Cortex of kidney (tissue), 1 donor: ENCODE data around the gene CAPN15.

Source experiments
- DNase-seq: peaks from one replicate; lab custom pipeline; 2025; lab: John Stamatoyannopoulos, UW

Gene CAPN15

GRCh38 chr16:526181-527014 is 1.1 kb upstream of the CAPN15 start:
- DNase-seq: no peak

GRCh38 chr16:528111-529011 is 849 bp downstream of the CAPN15 start:
- DNase-seq: no peak

- no peak for DNase-seq
These were observed 1.6 kb downstream of the CAPN15 start for GRCh38 chr16:529012-529575.

GRCh38 chr16:530111-530817 is 2.8 kb downstream of the CAPN15 start:
- no peak for DNase-seq

DNA sequence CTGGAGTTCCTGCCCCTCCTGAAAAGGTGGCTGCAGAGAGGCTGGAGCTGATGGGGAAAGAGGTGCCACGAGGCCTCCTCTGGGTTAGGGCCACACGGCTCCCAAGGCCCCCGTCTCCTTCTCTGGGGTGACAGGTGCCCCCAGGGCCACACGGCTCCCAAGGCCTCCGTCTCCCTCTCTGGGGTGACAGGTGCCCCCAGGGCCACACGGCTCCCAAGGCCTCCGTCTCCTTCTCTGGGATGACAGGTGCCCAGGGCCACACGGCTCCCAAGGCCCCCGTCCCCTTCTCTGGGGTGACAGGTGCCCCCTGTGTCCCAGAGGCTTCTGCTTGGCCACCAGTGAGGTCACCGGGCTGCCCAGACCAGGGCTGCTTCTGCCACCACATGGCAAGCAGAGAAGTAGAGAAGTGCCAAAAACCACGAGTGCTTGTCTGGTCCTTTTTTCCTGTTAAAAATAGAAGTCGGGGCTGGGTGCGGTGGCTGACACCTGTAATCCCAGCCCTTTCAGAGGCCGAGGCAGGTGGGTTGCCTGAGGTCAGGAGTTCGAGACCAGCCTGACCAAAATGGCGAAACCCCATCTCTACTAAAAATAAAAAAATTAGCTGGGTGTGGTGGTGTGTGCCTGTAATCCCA is 4.1 kb downstream of the CAPN15 start:
- DNase-seq: no peak

DNA sequence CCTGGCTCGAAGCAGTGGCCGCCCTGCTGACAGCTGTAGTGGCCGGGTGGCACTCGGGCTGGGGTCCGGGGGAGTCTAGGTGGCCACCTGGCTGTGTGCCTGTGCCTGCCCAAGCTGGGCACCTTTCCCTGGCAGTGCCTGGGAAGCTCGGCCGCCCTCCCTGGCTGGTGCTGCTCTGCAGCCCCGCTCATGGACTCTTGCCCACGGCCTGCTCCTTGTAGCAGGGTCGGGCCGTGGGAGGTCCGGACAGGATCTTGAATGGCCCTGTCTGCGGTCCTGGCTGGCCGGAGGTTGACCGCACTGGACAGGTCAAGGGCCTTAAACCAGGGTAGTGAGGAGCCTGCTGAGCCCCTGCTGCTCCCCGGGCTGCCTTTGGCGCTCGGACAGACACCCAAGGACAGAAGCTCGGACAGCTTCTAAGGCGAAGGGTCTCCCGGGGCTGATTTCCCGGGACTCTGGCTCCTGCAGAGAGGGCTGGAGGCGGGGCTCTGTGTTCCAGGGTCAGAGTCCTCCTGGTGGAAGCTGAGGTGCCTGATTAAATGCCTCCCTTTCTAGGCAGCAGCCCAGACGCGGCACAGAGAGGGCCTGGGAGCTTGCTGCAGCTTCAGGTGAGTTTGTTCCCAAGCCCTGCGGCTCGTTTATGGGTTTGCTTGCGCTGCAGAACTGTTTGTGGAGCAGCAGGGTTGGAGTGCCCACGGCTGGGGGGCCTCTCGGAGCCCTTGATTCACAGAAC is 6.0 kb downstream of the CAPN15 start:
- DNase-seq: no peak

DNA sequence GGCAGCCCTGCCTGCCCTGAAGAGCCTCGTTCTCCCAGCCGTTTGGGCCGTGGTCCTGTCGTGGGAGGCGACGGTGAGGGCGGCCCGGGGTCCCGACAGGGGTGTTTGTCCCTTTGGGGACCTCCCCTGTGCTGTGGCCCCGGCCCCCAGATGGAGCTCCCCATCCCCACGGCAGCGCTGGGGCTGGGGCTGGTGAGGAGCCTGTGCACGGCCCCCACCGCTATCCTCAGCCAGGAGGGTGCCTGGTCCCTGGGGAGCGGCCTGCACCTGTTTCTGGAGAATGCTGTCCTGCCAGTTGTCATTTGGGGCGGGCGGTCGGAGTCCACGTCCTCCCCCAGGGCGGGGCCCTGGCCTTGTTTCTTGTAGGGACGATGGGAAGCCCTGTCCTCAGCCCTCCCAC is 6.6 kb downstream of the CAPN15 start:
- no peak for DNase-seq

DNA sequence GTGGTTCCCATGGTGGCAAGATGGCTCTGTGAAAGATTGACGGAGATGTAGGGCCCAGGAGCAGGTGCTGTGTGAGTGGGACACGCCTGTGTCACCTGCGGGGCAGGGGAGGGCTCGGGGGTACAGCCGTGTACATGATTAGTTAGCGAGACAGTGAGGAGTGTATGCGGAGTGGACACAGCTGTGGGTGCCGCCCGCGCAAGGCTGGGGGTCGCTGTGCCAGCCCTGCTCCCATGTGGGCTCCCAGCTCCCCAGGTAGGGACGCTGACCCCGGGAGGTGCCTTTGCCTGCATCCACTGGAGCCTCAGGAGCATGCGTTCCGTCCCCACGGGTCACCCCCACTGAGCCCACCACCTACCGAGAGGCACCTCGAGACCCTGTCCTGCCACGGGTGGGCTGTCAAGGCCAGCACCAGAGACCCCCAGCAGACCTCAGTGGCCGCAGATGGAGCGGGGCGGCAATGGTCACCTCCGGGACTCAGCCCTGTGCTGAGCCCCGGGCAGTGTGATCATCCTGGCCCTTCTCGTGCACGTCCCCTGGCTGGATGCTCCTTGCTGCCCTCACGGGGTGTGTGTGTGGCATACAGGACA is 7.4 kb downstream of the CAPN15 start:
- no peak for DNase-seq

GRCh38 chr16:535446-536405 is 8.2 kb downstream of the CAPN15 start:
- no peak for DNase-seq

DNA sequence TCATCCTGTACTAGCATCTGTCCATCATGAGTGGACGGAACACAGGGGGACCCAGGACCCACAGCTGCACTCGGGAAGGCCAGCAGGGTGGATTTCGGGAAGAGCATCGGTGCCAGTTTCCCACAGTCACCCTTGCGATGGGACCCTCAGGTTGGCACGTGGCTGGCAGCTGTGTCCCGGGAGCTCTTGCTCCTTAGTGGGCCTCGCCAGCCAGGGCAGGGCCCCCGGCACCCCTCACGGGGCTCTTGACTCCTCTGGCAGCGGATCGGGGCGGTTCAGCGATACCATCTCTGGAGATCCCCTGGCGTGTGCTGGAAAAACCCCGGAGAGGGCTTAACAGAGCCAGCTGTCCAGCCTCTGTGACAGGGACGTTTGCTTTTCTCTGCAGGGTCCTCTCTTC is 9.2 kb downstream of the CAPN15 start:
- DNase-seq: no peak

- DNase-seq: no peak
These were observed 10.2 kb downstream of the CAPN15 start for GRCh38 chr16:537415-538335.

GRCh38 chr16:539901-540530 is 12.5 kb downstream of the CAPN15 start:
- no peak for DNase-seq

DNA sequence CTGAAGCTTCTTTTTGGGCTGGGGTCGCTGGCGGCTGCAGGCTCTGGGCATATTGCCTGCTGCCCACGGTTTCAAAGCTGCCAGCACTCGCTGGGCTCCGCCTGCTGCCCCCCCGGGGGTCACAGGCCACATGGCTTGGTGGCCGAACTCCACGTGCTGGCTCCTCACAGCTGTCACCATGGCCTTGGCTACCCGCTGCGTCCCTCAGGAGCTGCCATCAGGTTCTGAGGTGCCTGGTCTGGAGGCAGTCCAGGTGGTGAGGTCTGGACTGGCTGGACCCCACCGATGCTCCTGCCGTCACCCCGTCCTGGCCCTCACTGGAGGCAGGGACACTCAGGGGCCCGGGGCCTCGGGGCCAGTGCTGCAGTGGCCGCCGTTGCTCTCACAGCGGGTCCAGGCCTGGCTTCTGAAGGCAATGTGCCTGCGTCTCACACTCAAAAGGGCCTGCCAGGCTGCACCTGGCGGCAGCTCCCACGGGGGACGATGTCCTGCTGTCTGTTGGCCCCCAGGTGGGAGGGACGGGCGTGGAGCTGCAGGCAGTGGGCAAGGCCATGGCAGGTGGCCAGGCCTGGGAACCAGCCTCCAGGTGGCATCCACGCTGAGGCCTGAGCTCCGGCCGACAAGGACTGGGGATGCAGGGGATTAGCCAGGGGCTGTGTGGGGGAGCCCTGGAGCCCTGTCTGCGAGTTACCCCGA is 13.3 kb downstream of the CAPN15 start:
- DNase-seq: no peak

DNA sequence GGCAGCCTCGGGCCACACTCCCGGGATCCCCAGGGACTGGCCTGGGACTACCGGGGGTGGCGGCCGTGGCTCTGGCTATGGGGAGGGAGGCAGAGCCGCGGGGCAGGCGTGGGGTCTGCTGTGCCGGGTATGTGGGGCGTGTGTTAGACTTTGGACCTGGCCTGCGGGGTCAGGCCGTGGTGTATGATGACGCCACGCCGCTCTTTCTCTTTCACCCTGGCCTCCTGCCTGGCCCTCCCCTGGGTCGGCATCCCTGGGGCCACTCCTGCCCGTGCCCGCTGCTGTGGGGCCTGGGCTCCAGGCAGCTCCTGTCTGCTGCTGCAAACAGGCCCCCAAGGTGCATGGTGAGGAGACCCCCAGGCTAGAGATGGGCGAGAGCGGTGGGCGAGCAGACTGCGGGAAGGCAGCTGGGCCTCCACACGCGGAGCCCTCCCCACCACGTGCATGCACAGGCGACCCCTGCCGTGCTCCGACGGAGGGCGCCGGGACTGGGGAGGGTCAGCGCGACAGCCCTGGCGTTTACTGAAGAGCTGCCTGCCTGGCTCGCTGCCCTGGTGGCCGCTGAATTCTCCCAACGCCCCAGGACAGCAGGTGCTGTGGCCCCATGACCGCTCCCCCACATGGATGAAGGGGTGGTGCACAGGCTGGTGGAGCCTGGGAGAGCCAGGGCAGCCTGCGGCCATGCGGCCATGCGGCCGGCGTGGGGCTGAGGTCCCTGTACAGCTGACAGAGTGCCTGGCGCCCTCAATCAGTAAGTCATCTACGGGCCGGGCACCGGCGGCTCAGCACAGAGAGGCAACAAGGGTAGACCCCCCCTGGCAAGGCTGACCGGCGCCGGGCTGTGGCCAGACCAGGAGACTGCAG is 16.0 kb downstream of the CAPN15 start:
- no peak for DNase-seq

DNA sequence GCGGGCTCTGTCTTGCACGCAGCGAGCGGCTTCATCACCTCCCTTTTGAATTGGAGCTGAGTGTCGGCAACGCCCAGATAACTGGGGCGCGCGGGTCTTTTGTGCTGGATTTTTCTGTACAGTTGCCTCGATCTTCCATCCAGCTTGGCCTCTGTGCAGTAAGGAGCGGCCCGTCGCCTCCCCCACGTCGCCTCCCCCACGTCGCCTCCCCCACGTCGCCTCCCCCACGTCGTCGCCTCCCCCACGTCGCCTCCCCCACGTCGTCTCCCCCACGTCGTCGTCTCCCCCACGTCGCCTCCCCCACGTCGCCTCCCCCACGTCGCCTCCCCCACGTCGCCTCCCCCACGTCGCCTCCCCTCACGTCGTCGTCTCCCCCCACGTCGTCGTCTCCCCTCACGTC is 17.0 kb downstream of the CAPN15 start:
- no peak for DNase-seq
